ENCODE results near the gene OOSP1.

The OOSP1 gene

DNA sequence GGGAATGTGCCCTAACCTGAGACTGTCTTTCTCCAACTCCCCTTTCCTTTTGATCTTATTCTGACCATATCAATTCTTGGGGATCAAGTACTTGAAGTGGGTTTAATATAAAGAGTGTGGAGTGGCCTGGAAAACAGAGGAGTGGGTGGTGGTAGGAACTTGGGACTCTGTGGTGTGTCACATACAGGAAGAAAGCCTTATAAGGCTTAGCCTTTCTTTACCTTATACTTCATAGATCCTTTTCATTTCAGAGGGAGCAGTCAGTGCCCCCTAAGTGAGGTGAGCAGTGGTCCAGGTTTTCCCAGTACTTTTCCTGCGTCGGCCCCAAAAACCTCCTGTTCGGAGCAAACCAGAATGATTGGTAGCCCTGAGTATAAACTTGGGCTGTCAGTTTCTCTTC, 486 bp downstream of the OOSP1 start:
- TF ChIP-seq, protein P1, sequence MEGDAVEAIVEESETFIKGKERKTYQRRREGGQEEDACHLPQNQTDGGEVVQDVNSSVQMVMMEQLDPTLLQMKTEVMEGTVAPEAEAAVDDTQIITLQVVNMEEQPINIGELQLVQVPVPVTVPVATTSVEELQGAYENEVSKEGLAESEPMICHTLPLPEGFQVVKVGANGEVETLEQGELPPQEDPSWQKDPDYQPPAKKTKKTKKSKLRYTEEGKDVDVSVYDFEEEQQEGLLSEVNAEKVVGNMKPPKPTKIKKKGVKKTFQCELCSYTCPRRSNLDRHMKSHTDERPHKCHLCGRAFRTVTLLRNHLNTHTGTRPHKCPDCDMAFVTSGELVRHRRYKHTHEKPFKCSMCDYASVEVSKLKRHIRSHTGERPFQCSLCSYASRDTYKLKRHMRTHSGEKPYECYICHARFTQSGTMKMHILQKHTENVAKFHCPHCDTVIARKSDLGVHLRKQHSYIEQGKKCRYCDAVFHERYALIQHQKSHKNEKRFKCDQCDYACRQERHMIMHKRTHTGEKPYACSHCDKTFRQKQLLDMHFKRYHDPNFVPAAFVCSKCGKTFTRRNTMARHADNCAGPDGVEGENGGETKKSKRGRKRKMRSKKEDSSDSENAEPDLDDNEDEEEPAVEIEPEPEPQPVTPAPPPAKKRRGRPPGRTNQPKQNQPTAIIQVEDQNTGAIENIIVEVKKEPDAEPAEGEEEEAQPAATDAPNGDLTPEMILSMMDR (IDR thresholded peaks at IDR 0.05; ENCODE audit: borderline replicate concordance, control extremely low read depth, extremely low read depth, insufficient read depth, missing control alignments): no peak
- DNase-seq (ENCODE audit: low spot score): no peak

DNA sequence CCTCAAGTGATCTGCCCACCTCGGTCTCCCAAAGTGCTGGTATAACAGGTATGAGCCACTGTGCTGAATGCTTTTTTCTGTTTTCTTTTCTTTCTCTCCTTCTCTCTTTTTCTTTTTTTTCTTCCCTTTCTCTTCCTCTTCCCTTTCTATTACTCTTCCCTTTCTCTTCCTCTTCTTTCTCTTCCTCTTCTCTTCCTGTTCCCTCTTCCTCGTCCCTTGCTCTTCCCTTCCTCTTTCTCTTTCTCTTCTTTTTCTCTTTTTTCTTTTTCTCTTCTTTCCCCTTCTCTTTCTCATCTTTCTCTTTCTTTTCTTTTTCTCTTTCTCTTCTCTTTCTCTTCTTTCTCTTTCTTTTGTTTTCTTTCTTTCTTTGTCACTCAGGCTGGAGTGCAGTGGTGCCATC, 1.2 kb downstream of the OOSP1 start:
- TF ChIP-seq, protein P1 (IDR thresholded peaks at IDR 0.05; ENCODE audit: borderline replicate concordance, control extremely low read depth, extremely low read depth, insufficient read depth, missing control alignments): no peak
- DNase-seq (ENCODE audit: low spot score): no peak
- in situ Hi-C loops (cut with MboI; ENCODE audit: low sequenced_read_pairs, unreplicated experiment): no loop called here

More for the DNA sequence above, 486 bp downstream of the OOSP1 start:
- in situ Hi-C loops (cut with MboI; ENCODE audit: low sequenced_read_pairs, unreplicated experiment): no loop called here

DNA sequence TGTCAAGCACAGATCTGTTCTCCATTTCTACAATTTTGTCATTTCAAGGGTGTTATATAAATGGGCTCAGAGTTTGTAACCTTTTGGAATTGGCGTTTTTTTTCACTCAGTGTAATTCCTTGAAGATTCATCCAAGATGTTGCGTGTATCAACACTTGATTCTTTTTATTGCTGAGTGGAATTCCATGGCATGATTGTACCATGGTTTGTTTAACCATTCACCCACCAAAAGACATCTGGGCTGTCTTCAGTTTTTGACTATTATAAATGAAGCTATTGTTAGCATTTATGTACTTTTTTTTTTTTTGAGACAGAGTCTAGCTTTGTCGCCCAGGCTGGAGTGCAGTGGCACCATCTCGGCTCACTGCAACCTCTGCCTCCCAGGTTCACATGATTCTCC, 2.9 kb downstream of the OOSP1 start:
- in situ Hi-C loops (cut with MboI; ENCODE audit: low sequenced_read_pairs, unreplicated experiment): no loop called here
- TF ChIP-seq, protein P1 (IDR thresholded peaks at IDR 0.05; ENCODE audit: borderline replicate concordance, control extremely low read depth, extremely low read depth, insufficient read depth, missing control alignments): no peak
- DNase-seq (ENCODE audit: low spot score): no peak

DNA sequence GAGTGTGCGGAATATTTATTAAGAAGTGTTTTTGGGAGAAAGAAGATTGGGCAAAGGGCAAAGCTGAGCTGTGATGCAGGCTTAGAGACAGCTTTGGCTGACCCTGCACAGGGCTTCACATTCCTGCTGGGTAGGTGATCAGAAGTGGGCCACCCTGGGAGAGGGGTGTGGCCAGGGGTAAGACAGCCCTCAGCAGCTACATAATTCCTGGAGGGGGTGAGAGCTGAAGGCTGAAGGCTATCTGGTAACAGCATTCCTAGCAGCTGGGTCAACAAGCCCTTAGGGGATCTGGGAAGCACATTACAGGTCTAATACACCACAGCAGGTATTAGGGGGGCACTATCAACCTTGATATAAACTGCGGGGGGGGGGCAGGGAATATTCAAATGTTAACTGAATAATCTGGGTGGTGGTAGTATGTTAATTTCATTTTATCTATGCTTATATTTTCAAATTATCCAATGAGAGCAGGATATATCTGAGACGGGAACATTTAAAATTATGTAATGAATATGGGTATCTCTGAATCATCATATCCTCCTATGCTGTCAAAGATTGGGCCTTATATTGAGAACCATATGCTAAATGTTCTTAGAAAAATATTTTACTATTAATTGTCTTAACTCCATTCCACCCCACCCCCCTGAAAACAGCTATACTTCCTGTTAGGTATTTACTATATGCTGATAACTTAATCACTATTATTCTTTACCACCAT, 5.9 kb downstream of the OOSP1 start:
- TF ChIP-seq, protein P1 (IDR thresholded peaks at IDR 0.05; ENCODE audit: borderline replicate concordance, control extremely low read depth, extremely low read depth, insufficient read depth, missing control alignments): no peak
- in situ Hi-C loops (cut with MboI; ENCODE audit: low sequenced_read_pairs, unreplicated experiment): no loop called here
- DNase-seq (ENCODE audit: low spot score): no peak

DNA sequence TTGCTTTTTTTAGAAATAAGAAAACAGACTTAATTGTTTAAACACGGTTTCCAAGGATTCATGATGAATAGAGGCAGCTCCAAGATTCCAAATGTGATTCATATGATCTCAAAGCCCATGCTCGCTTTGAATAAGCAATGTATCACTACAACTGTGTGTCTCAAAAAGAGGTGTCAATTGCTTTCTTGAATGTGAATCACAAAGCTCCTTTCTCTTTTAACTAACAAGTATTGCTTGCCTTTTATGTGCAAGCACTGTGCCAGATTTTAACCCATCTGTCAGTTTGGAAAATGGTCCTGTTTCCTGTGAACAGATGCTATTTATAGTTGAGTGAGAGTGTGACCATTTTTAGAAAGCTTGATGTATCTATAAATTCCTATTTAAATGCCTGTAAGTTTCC, 6.5 kb downstream of the OOSP1 start:
- in situ Hi-C loops (cut with MboI; ENCODE audit: low sequenced_read_pairs, unreplicated experiment): no loop called here
- DNase-seq (ENCODE audit: low spot score): no peak
- TF ChIP-seq, protein P1 (IDR thresholded peaks at IDR 0.05; ENCODE audit: borderline replicate concordance, control extremely low read depth, extremely low read depth, insufficient read depth, missing control alignments): no peak

DNA sequence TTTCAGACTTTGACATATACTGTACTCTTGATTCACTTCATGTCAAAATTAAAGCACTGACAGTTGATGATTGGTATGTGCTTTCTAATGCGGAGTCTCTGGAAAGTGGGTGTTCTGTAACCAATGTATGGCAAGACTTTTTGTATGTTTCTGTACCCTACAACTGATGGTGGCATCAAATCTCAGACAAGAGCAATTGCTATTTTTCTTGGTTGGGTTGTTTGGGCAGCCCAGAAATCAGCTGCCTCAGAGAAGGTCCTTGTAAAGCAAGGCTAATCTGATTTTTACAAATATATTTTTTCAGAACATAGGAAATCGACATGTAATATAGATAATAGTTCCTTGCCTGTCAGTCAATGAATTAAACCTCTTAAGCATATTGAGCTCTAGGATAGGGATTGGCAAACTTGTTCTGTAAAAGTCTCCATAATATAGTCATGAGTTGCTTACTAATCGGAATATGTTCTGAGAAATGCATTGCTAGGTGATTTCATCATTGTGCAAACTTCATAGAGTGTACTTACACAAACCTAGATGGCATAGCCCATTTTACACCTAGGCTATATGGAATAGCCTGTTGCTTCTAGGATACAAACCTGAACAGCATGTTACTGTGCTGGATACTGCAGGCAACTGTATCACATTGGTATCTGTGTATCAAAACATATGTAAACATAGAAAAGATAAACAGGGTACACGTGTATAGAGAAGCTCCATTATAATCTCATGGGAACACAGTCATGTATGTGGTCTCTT, 15.4 kb downstream of the OOSP1 start:
- no peak for DNase-seq (ENCODE audit: low spot score)
- TF ChIP-seq, protein P1 (IDR thresholded peaks at IDR 0.05; ENCODE audit: borderline replicate concordance, control extremely low read depth, extremely low read depth, insufficient read depth, missing control alignments): no peak
- in situ Hi-C loops (cut with MboI; ENCODE audit: low sequenced_read_pairs, unreplicated experiment): no loop called here

All from GM13976 (cell line).